AG09319 (cell line): ENCODE data around the gene VAC14.

Experiments used
- DNase-seq: peaks from one replicate; pipeline ENCODE4 v3.0.0-alpha.2; 2010; ENCODE audit warnings: low read depth; ENCODE audit errors: extremely low read depth
- TF ChIP-seq, protein P1 (sequence below): IDR thresholded peaks from 2 replicates; pipeline ENCODE4 v1.5.1; 2011; ENCODE audit warnings: low read depth, mild to moderate bottlenecking, inconsistent platforms, low read length, moderate library complexity

Gene VAC14

DNA sequence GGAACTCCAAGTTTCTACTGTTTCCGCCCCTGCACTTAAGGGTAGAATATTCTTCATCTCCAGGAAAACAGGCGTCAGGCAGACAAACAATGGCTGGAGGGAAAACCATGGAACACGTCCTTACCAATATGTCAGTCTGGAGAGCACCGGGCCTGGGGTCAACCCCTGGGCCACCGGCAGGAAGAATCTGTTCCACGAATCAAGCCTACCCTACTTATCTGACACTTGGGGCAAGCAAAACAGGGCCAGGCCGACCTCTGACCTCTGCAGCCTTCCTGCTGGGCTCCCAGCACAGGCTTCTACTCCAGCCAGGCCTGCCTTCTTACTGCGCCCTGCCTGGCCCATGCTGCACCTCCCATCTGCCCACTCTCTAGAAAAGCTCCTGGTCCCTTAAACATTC, 10.1 kb downstream of the VAC14 start:
- TF ChIP-seq, protein P1, sequence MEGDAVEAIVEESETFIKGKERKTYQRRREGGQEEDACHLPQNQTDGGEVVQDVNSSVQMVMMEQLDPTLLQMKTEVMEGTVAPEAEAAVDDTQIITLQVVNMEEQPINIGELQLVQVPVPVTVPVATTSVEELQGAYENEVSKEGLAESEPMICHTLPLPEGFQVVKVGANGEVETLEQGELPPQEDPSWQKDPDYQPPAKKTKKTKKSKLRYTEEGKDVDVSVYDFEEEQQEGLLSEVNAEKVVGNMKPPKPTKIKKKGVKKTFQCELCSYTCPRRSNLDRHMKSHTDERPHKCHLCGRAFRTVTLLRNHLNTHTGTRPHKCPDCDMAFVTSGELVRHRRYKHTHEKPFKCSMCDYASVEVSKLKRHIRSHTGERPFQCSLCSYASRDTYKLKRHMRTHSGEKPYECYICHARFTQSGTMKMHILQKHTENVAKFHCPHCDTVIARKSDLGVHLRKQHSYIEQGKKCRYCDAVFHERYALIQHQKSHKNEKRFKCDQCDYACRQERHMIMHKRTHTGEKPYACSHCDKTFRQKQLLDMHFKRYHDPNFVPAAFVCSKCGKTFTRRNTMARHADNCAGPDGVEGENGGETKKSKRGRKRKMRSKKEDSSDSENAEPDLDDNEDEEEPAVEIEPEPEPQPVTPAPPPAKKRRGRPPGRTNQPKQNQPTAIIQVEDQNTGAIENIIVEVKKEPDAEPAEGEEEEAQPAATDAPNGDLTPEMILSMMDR: no peak
- no peak for DNase-seq

GRCh38 chr16:70789595-70790447, 11.1 kb downstream of the VAC14 start:
- DNase-seq: no peak
- TF ChIP-seq, protein P1: no peak

DNA sequence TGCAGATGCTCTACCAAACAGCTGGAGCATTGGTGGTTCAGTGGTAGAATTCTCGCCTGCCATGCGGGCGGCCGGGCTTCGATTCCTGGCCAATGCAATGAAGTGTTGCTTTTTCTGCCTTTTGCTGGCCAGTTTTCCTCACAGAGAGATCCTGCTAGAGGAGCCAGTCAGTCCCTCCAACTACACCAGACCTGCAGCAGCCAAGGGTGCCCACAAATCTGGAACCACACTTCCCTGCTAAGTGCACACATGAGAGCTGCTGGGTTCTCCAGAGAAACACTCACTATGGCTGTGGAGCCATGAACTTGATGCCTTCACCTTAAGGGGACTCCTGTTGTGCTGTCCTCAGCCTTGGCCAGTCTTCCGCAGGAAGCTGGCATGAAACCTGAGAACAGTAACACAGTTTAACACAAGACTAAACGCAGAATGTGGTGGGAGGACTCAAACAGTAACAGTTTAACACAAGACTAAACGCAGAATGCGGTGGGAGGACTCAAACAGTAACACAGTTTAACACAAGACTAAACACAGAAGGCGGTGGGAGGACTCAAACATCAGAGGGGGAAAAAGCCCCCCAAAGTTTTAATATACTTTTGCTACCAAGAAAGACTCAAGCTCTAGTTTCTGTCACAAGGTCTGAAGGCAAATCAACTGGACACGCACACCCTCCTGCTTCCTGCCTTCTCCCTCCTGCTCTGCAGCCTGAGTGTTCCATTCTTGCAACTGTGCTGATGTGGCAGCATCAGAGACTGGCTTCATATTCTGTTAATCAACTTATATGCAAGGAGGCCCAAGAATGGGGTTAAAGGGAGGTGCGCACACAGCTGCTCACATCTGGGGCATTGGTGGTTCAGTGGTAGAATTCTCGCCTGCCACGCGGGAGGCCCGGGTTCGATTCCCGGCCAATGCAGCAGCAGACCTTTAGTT, 12.0 kb downstream of the VAC14 start:
- DNase-seq: peak; percentile 50
- TF ChIP-seq, protein P1: no peak

- TF ChIP-seq, protein P1: no peak
- DNase-seq: no peak
Observed at GRCh38 chr16:70786020-70786755, 14.8 kb downstream of the VAC14 start.

DNA sequence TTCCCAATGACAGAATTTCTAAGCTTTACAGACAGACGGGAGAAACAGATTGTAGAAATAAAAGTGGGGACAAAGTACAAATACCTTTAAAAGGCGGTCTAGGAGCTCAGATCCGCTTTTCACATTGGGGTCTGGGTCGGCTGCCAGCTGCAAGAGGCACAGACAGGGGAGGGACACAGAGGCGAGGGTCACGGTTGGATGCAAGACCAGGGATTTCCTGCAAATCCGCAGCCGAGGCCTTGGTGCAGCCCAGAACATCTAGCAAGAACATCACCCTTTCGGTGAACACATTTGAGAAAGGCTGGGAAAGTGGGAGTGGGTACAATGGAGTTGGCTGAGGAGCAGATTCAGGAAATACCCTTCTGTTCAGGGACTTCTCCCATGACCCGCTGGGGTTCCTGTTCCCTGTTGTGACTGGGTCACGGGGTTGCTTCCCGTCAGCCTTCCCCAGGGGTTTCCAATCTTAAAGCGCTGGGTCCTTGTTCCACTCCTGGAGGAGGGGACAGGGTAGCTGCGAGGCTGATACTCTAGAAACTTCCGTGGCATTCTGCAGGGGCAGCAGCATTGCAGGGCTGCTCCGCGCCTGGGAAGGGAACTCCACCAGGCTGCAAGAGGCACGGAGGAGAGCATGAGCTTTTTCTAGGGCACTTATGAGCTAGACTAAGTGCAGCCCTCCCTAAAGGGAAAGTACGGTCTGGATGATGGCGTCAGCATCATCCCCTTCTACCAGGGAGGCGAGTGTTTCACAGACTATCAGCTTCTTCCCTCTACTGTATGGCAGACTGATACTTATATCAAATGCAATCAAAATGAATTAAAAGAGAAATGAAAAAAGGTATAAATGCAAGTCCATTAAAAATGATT, 16.0 kb downstream of the VAC14 start:
- TF ChIP-seq, protein P1: no peak
- no peak for DNase-seq

DNA sequence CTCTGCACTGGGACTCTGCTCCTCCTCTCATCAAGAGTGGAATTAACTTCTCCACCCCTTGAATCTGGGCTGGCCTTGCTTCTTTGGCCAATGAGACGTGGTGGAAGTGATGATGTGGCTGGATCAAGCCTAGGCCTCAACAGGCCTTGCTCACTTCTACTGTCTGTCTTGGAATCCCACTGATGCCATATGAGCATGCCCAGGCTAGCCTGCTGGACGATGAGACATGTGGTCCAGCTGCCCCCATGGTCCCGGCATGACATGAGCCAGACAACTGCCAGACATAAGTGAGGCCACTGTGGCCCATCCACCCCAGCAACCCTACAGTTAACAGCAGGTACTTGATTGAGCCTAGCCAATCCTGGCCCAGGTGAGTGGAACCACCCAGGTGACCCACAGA, 18.7 kb downstream of the VAC14 start:
- TF ChIP-seq, protein P1: no peak
- DNase-seq: no peak
